ENCODE measurements around the gene ZMIZ1.

The ZMIZ1 gene

DNA sequence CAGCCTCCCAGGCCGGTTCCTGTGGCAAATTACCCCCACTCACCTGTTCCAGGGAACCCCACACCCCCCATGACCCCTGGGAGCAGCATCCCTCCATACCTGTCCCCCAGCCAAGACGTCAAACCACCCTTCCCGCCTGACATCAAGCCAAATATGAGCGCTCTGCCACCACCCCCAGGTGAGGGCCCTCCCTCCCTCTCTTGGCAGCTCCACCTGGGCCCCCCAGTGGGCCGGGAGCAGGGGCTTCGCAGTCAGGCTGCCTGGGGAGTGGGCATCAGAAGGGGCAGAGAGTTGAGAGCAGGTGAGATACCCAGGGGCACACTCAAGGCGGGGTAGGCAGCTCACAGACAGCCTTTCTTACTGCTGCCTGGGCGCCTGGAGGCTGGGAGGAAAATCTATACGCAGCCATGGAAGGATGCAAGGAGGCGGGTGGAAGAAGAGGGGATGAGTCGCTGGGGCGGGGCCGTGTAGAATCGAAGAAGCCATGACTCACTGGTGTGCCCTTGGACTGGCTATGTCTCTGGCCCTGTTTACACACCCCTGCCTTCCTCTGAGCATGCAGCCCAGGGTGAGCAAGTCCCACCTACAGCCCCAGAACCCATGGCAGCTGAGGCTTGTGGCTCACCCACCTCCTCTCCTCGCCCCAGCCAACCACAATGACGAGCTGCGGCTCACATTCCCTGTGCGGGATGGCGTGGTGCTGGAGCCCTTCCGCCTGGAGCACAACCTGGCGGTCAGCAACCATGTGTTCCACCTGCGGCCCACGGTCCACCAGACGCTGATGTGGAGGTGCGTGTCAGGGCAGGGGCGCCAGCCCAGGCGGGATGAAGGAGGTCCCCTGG lies 229.9 kb downstream of the ZMIZ1 start:
- no peak for FAIRE-seq

DNA sequence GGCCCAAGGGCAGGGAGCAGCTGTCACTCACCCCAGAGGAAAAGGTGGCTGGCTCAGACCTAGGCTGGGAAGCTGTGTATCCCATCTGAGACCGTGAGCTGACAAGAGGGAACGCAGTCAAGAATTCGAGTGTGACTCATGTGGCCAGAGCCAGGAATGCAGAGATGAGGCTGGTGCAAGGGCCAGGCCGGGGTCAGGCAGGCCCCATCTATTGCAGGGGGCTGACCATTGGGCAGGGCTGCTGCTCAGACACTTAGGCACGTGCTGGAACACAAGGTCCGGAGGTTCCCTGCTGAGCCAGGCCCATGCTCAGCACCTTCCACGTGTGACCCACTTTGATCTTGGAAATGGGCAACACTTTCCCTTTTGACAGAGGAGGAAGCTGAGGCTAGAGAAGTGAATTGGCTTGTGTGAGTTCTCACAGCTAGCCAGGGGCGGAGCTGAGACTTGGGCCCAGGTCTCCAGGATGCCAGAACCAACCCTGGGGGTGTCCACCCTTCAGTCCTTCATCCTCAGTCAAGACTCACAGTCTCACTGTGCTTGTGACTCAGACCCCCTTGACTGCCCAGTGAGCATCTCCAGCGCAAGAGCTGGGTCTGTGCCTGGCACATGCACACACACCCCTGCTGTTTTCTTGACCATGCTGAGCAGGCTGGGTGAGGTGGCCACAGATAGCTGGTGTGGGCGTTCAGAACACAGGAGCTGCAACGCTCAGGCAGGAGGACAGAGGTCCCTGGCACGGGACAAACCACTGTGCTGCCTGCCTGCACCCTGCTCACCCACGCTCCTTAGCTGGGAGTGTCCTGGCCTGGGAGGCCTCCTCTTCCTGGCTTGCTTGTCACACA lies 230.9 kb downstream of the ZMIZ1 start:
- no peak for FAIRE-seq

DNA sequence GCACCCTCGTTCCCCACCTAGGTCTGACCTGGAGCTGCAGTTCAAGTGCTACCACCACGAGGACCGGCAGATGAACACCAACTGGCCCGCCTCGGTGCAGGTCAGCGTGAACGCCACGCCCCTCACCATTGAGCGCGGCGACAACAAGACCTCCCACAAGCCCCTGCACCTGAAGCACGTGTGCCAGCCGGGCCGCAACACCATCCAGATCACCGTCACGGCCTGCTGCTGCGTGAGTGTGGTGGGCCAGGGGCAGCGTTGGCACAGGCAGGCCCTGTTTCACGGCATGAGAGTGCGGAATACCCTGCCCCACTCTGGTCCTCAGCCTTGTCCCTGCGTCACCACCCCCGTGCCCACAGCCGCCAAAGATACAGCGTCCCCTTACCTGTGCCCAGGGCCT lies 231.9 kb downstream of the ZMIZ1 start:
- no peak for FAIRE-seq

DNA sequence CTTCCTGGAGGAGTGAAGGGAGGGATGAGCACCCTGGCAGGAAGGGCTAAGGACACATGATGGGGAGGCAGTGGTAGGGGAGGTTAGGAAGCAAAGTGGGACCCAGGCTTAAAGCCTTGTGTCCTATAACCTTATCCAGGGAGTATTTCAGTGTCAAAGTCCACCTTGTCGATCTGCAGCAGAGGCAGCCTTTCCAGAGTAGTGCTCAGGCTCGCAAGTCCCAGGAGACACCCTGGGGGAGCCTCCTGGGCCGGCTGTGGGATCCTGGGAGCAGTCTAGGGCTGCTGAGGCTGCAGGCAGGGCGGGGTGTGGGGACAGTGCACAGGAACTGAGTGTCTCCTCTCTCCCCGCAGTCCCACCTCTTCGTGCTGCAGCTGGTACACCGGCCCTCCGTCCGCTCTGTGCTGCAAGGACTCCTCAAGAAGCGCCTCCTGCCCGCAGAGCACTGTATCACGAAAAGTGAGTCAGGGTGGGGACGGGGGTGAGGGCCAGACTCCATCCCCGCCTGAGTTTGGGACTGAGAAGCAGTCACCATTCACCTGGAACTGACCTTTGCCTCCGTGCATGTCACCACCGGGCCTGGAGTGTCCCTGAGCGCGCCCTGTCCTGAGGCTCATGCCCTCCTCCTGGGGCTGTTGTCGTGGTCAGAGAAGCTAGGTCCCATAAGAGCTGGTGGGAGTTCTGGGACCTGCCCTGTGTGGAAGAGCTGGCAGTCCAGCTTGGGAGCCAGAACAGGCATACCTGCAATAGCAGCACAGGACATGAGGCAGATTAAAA lies 233.2 kb downstream of the ZMIZ1 start:
- no peak for FAIRE-seq

DNA sequence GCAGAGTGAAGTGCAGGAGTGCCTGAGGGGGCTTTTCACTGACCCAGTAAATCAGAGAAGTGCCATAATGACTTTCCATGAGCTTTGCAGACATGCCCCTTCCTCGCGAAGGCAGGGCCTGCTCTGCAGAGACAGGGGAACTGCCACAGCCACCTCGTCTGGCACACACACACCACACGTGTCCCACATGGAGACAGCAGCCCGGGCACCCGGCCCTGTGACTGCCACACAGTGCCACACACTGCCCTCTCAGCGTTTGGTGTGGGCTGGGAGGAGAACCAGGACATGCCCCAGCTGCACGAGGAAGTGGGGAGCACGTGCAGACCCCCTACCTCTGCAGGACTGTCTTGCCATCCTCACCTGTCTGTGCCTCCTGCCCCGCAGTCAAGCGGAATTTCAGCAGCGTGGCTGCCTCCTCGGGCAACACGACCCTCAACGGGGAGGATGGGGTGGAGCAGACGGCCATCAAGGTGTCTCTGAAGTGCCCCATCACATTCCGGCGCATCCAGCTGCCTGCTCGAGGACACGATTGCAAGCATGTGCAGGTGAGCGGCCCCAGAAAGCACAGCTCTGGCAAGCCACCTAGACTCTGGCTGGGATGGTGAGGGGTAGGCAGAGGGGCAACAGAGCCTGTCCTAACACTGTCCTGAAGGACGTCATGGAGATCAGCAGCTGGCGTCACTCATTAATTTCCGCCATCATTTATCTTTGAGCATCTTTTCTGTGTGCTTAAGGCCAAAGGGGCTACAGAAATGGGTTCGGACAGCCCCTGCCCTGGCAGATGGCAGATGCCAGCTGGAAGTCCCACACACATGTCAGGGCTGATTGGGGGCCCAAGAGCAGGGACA lies 235.1 kb downstream of the ZMIZ1 start:
- FAIRE-seq, result no peak

DNA sequence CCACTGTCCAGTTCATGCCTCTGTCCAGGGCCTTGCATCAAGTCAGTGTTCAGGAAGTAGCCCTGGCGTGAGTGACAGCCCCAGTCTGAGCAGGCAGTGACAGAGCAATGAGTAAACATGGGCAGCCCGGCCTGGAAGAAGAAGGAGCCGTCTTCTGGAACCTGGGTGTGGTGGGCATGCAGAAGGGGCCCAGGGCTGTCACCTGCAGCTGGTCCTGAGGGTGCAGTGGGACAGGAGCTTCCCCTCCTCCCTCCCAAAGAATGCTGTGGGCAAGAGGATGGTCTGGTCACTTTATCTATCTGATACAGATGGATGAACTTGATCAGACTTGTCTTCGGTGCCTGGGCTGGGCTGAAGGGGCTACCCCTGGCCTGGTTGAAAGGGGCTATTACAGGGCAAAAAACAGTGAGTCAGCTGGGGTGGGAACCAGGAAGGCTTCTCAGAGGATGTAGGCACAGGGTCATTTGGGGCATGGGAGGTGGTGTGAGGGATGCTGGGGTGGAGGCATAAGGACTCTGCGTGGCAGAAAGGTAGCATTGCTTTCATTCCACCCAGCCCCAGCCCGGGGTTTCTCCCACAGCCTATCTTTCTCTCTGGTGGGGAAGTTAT lies 235.8 kb downstream of the ZMIZ1 start:
- no peak for FAIRE-seq

DNA sequence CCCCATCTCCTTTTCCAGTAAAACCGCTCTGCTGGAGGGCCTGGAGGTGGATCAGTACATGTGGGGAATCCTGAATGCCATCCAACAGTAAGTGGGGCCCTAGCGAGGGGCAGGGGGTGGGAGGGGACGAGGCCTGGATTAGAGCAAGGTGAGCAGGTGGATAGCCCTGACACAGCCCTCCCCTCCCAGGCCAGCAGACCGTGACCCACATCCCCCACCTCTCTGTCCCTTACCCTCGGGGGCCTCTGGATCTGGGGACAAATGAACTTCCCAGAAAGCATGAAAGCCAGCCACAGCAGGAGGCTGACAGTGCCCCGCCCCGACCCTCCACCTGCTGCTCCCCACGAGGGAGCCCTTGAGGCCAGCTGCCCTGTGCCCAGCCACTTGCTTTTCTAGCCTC lies 236.7 kb downstream of the ZMIZ1 start:
- FAIRE-seq, result no peak

DNA sequence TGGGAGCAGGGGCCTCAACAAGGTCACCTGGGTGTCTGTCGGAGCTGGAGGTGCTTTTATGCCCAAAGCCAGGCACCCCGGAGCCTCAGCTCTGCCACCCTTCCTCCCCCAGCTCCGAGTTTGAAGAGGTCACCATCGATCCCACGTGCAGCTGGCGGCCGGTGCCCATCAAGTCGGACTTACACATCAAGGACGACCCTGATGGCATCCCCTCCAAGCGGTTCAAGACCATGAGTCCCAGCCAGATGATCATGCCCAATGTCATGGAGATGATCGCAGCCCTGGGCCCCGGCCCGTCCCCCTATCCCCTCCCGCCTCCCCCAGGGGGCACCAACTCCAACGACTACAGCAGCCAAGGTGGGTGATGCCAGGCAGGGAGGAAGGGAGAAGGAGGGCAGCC lies 237.2 kb downstream of the ZMIZ1 start:
- no peak for FAIRE-seq

DNA sequence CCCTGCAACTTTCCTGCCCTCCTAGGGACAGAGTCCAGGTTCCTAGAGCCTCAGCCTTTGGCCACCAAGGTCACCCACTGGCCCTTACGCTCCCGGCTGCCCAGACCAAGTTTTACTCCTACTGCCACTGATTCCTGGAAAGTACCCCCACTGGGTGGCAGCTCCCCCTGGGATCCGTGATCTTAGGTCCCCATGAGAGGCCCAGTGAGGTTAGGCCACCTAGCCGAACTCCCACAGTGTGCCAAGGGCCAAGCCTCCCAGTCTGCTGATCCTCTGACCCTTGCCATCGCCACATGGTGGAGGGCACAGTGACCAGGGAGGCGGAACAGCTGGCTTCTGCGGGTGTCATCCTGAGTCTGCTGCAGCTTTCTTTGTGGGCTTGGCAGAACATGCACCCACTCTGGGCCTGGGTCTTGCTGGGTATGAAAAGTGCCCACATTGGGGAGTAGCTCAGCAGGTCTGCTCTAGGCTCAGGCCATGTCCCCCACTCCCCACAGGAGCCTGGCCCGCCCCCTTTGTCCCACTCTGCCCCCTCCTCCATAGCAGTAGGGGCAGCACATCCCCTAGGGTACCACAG lies 238.0 kb downstream of the ZMIZ1 start:
- no peak for FAIRE-seq

DNA sequence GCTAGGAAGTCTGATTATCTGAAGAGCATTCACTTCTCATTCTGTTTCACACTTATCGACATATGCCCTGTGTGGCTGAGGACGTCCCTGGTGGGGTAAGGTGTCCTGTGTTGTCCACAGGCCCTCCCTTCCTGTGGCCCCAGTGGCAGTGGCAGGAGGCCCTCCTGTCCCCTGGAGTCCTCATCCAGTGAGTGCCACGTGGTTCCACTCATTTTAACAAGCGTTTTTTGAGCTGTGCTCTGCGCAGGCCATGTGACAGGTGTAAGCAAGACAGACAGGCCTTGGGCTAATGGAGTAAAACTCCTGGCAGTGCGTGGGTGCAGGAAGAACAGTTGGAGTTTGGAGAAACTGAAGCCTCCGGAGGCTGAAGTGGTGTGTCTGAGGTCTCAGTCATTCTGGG lies 239.2 kb downstream of the ZMIZ1 start:
- FAIRE-seq, result no peak

DNA sequence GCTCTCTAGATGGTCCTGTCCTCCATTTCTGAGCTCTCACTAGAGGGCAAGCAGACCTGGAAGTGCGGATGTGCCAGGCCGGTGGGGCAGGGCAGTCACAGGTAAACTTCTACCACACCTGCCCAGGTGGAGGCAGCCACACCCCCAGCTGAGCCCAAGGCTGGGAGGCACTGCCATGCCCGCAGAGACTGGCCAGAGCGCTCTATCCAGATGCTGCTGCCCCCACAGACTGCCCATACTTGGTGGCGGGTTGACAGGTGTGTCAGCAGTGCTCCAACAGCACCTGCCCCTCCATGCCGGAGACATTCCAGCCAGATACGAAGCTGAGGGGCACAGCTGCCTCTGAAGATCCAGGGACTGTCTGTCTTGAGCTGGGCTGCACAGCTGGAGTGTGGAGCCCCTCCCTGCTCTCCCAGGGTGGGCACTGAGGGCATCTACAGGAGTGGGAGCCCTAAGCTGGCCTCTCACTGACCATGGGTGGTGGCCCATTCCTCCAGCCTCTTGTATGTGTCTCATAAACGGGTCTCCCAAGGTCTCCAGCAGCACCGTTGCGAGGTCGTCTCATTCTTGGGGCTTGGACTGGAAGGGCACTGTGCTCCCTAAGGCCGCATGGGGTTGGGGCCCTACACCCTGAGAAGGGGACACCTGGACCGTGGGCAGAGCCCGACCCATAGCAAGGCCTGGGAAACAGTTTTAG lies 240.4 kb downstream of the ZMIZ1 start:
- FAIRE-seq, result no peak

DNA sequence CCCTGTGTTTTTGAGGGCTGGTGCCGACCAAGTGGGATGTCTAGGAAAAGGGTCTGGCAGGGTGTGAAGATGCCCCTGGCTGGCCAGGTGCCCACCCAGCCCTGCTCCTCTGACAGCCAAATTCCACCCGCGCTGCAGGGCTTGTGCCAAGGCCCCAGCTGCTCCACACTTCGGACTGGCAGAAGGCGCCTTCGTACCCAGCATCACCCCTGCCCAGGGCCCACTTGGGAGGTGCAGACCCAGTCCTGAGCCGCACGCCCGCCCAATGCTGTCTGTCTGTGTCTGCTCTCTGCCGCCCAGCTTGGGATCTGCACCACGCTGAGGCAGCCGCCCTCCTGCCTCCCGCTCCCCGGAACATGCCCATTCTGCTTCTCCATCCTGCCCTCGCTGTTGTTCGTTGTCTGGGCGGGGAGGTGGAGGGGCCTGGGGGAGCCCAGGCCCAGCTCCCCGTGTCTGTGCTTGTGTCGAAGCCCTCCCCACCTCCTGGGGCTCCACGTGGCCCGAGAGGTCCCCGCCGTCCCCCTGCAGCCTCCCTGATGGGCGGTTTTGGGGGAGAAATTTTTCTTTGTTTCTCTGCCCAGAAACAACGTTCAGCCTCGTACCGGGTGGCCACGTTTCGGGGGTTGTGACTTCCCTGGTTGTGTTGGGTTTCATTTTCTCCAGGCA lies 241.6 kb downstream of the ZMIZ1 start:
- FAIRE-seq, result no peak

DNA sequence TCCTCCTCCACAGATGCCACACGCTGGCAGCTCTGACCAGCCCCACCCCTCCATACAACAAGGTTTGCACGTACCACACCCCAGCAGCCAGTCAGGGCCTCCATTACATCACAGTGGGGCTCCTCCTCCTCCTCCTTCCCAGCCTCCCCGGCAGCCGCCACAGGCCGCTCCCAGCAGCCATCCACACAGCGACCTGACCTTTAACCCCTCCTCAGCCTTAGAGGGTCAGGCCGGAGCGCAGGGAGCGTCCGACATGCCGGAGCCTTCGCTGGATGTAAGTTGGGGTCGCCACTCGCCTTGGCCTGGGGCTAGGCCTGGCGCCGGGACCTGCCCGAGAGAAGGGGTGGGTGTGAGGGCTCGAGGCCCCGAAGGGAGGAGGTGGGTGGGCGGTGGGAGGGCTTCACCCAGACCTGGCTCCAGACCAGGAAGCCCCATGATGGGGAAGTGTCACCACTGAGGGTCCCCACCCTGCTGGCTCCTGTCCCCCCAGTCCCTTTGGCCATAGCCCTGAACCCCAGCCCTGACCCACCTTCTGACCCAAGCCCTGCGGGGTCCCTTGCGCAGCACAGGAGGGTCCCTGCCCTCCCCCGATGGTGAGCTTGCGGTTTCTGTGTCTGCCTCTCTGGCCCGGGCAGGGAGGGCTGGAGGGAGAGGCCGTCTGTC lies 242.3 kb downstream of the ZMIZ1 start:
- no peak for FAIRE-seq

DNA sequence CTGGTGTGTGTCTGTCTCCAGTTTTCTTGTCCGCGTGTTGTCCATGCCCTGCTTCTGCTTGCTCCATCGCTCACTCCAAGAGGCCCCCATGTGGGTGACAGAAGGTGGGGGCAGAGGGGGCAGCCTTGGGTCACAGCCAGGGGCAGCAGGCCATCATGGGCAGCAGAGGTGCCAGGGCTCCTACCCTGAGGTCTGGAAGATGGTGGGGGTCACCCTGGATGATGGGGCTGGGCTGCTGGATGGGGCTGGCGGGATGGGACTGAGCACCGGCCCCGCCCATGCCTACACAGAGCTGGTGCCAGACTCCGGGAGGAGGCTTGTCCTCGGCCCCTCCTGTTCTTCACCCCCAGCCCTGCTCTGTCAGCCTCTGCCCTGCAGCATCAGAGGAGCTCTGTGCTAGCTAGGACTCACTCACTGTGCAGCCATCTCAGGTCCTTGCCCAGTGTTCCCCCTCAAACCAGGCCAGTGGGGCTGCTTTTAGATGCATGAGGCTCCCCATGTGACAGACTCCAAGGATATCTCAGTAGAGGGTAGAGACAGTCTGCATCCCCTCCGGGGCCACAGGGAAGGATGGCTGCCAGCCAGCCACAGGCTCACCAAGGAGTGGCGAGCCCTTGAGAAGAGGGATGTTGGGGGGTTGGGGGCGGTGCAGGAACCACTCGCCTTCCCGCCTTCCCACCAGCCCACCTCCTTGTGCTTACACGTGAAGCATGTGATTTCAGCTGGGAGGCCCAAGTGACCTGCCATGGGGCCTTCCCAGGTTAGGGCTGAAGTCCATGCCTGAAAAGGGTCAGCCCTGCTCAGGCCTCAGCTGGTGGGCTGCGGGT lies 243.0 kb downstream of the ZMIZ1 start:
- no peak for FAIRE-seq

DNA sequence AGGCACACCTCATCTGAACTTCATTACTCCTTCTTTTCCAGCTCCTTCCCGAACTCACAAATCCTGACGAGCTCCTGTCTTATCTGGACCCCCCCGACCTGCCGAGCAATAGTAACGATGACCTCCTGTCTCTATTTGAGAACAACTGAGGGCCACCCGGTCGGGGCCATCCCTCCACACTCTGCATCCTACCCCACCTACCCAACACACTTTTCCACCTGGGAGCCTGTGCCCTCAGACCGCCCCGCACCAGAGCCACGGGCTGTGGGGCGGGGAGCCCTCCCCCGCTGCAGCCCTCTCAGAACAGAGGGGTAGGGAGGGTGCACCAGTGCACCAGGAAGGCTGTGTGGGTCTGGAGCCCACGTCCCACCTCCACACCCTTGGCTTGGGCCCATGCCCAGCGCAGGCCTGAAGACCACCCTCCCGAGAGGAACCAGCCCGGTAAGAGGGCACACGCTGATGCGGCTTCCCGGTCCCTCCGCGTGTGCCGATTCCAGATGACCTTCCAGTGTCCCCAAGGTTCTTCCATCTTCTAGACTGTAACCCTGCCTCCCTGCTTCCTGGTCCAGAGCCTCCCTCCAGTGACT lies 243.9 kb downstream of the ZMIZ1 start:
- FAIRE-seq, result no peak

DNA sequence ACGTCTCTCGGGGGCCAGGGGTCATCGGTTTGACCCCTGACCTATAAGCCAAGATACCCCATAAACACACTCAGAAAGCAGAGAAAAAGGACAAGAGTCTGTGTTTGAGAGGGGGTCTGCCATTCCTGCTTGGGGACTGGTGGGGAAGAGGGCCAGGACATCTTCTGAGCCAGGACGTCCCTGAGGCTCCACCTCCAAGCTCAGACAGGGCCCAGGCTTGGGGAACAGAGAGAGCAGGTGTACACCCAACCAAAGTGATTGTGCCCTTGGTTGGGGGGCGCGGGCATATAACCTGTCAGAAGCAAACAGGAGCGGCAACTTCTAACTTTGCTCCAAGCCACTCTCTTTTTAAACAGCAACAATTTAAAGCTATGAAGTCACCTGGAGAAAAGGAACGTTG lies 244.6 kb downstream of the ZMIZ1 start:
- FAIRE-seq, result no peak

DNA sequence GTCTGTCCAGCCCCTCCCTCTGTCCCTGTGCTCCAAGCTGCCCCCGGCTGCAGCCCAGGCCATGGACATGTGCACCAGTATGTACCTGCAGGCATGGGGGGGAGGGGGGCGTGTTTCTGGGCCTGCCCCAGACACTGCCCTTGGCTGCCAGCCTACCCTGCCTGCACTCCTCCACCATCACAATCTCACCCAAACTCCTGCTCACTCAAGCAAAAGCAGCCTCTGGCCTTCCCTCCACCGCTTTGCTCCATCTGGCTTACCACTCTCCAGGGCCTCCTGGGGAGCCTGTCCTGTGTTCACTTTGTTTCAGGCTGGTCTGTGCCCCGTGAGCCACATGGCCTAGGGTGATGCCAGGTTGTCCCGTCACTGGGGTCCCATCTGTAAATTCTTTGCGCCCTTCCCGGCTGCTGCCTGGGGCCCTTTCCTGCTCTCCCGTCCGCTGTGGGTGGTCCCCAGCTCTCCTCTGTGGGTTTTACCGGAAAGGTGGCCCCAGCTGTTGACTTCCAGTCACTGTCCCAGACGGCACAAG lies 245.2 kb downstream of the ZMIZ1 start:
- no peak for FAIRE-seq
